Ascending aorta (tissue), 2 donors: ENCODE data around the gene KRTAP4-16. TPM values are rescaled to one million over a fixed set of nuclear protein-coding genes. Genes with fewer than 3 reads are reported as not detected.
"Not testable (repeated sequence)": the region's sequence is repeated elsewhere in the genome, so short reads cannot be mapped to it uniquely, and the experiment has no call there.

Source experiments
- DNase-seq, 2 donors: peaks; one replicate each; pipeline ENCODE4 v3.0.0-alpha.2; 2019; ENCODE audit warnings: low spot score in 2 of 2
- H3K27ac ChIP-seq, 2 donors: fragments of 200-600 bp; sonication (generic); one replicate each; pipeline ENCODE4 v1.5.1; 2016 to 2017; ENCODE audit warnings: mild to moderate bottlenecking in 1 of 2
- H3K27me3 ChIP-seq: fragments of 200-600 bp; sonication (generic); one replicate; pipeline ENCODE4 v1.5.1; 2017
- H3K36me3 ChIP-seq, 2 donors: fragments of 200-600 bp; sonication (generic); one replicate each; pipeline ENCODE4 v1.5.1; 2016
- H3K4me1 ChIP-seq, 2 donors: fragments of 200-600 bp; sonication (generic); one replicate each; pipeline ENCODE4 v1.5.1; 2016 to 2017; ENCODE audit warnings: mild to moderate bottlenecking in 1 of 2
- H3K4me3 ChIP-seq, 2 donors: fragments of 200-600 bp; sonication (generic); one replicate each; pipeline ENCODE4 v1.5.1; 2016 to 2017; ENCODE audit warnings: mild to moderate bottlenecking in 1 of 2
- H3K9me3 ChIP-seq, 2 donors: fragments of 200-600 bp; sonication (generic); one replicate each; pipeline ENCODE4 v1.5.1; 2016
- CTCF ChIP-seq, 3 experiments: fragments of 200-600 bp in 2 of 3; fragments of 450-650 bp in 1 of 3; sonication (generic) in 2 of 3; IDR thresholded peaks; one replicate each; pipeline ENCODE4 v1.5.1; 2016 to 2019; ENCODE audit warnings: antibody characterized with exemption in 3 of 3, mild to moderate bottlenecking in 1 of 3, moderate library complexity in 1 of 3
- intact Hi-C: fragments of 100-400 bp; cut with DNase I; formaldehyde crosslinking; loops from one replicate; pipeline ENCODE4 v1.15.1; 2023
- total RNA-seq: library from RNA; depleted of rRNA; stranded (reverse); fragments of >200 nt; gene quantifications from one replicate; pipeline ENCODE4 v1.1.0, GENCODE V29; 2016

KRTAP4-16 gene
- total RNA-seq, 1 donor from 2014 or later, result not detected

DNA sequence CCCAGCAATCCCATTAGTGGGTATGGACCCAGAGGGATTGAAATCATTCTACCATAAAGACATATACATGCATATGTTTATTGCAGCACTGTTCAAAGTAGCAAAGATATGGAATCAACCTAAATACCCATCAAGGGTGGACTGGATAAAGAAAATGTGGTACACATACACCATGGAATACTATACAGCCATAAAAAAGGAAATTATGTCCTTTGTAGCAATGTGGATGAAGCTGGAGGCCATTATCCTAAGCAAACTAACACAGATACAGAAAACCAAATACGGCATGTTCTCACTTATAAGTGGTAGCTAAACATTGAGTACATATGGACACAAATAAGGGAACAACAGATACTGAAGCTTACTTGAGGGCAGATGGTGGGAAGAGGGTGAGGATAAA is 44.5 kb downstream of the KRTAP4-16 start:
- Histone ChIP-seq H3K4me3 (no peak overlapping the region), H3K4me1 (peaks cover 9 to 10% of the 10 kb centered on the region in 2 donors), H3K36me3 (no peaks in the 10 kb centered on the region), H3K27ac (no peak overlapping the region), H3K9me3 (peaks cover 0 to 3% of the 10 kb centered on the region in 2 donors), H3K27me3 (no peaks in the 10 kb centered on the region)
- intact Hi-C loops, result no loop called here
- no peak for TF ChIP-seq CTCF (IDR thresholded peaks at IDR 0.05)
- no peak for DNase-seq

- H3K4me3 ChIP-seq, H3K27me3 ChIP-seq, H3K4me1 ChIP-seq, H3K27ac ChIP-seq, DNase-seq, intact Hi-C loops, H3K36me3 ChIP-seq, H3K9me3 ChIP-seq: not testable (repeated sequence)
Observed at GRCh38 chr17:41055130-41055529, 46.9 kb downstream of the KRTAP4-16 start, which contains the start of gene KRTAP2-2. Gene KRTAP2-2 (minus strand): TSS chr17:41055230. CDS start chr17:41055211, 19 bp downstream.

DNA sequence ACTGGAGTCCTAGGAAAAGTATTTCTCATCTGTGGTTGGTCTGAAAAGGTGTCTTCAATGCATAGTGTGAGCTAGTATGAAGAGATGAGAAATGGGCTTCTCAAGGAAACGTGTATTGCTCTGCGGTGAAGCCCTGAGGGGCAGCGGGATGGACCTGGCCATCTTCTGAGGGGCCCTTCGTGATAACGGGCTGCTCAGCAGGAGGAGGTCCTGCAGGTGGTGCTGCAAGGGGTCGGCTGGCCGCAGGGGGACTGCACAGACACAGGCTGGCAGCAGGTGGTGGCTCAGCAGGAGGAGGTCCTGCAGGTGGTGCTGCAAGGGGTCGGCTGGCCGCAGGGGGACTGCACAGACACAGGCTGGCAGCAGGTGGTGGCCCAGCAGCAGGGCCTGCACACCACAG is 47.5 kb downstream of the KRTAP4-16 start:
- DNase-seq, intact Hi-C loops, H3K9me3 ChIP-seq, H3K27ac ChIP-seq, H3K4me3 ChIP-seq, H3K27me3 ChIP-seq, H3K36me3 ChIP-seq, H3K4me1 ChIP-seq: not testable (repeated sequence)

DNA sequence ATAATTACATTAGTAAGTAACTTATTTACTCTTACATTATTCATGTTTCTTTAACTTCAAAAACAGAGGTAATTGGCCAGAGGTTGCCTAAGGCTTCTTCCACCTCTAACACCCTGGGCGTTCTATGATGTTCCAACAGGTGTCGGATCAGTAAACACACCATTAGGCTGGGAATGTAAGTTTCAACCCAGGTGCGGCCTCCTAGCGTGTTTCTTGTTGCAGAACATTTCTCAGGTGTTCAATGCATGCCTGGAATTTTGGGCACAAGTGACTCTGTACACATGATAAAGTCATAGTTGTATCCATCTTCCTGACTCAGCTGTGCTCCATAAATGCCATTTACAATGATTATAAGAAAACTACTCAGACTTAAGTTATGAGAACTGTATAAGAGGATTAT is 48.0 kb downstream of the KRTAP4-16 start:
- intact Hi-C loops, result no loop called here
- peaks cover 0 to 3% of the 10 kb centered on the region in 2 donors for H3K9me3 ChIP-seq
- no peaks in the 10 kb centered on the region for H3K36me3 ChIP-seq
- DNase-seq, result no peak
- no peak for TF ChIP-seq CTCF (IDR thresholded peaks at IDR 0.05)
- H3K4me1 ChIP-seq, result no peaks in the 10 kb centered on the region
- H3K4me3 ChIP-seq, result no peak overlapping the region
- H3K27me3 ChIP-seq, result no peaks in the 10 kb centered on the region
- H3K27ac ChIP-seq, result no peak overlapping the region

DNA sequence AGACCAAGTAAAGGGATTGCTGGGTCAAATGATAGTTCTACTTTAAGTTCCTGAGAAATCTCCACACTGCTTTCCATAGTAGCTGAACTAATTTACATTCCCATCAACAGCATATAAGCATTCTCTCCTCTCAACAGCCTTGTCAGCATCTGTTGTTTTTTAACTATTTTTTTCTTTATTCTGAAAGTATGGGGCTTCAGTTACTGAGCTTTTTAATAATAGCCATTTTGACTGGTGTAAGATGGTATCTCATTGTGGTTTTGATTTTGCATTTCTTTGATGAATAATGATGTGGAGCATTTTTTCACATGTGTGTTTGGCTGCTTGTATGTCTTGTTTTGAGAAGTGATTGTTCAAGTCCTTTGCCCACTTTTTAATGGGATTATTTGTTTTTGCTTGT is 49.4 kb downstream of the KRTAP4-16 start:
- intact Hi-C loops, result no loop called here
- Histone ChIP-seq H3K27me3 (no peaks in the 10 kb centered on the region), H3K9me3 (peaks cover 0 to 3% of the 10 kb centered on the region in 2 donors), H3K36me3 (no peaks in the 10 kb centered on the region), H3K4me1 (no peaks in the 10 kb centered on the region), H3K27ac (no peak overlapping the region), H3K4me3 (no peak overlapping the region)
- DNase-seq, result no peak
- no peak for TF ChIP-seq CTCF (IDR thresholded peaks at IDR 0.05)

Other genes with a start within 250 kb of the KRTAP4-16 start
- gene KRT12, start 235.0 kb downstream of the KRTAP4-16 start, total RNA-seq, result not detected
- gene KRT20, start 217.0 kb downstream of the KRTAP4-16 start, total RNA-seq, result not detected
- gene KRT23, start 164.6 kb downstream of the KRTAP4-16 start, total RNA-seq, result not detected
- gene KRT39, start 135.3 kb downstream of the KRTAP4-16 start, total RNA-seq, result not detected
- gene KRT40, start 117.9 kb downstream of the KRTAP4-16 start, total RNA-seq, result not detected
- not detected for gene KRTAP3-3, start 108.0 kb downstream of the KRTAP4-16 start, total RNA-seq
- not detected for gene KRTAP3-2, start 102.3 kb downstream of the KRTAP4-16 start, total RNA-seq
- not detected for gene KRTAP3-1, start 93.1 kb downstream of the KRTAP4-16 start, total RNA-seq
- not detected for gene KRTAP1-5, start 75.0 kb downstream of the KRTAP4-16 start, total RNA-seq
- not detected for gene KRTAP1-4, start 72.0 kb downstream of the KRTAP4-16 start, total RNA-seq
- gene KRTAP1-3, start 67.3 kb downstream of the KRTAP4-16 start, total RNA-seq, result not detected
- not detected for gene KRTAP1-1, start 60.8 kb downstream of the KRTAP4-16 start, total RNA-seq
- not detected for gene KRTAP2-1, start 54.9 kb downstream of the KRTAP4-16 start, total RNA-seq
- gene KRTAP2-2, start 47.0 kb downstream of the KRTAP4-16 start, total RNA-seq, result not detected
- gene KRTAP2-3, start 42.1 kb downstream of the KRTAP4-16 start, total RNA-seq, result not detected
- not detected for gene KRTAP2-4, start 36.3 kb downstream of the KRTAP4-16 start, total RNA-seq
- gene KRTAP4-7, start 18.1 kb downstream of the KRTAP4-16 start, total RNA-seq, result not detected
- not detected for gene KRTAP4-8, start 4.1 kb downstream of the KRTAP4-16 start, total RNA-seq
- gene KRTAP4-9, start 3.2 kb upstream of the KRTAP4-16 start, total RNA-seq, result not detected
- gene KRTAP4-11, start 16.2 kb upstream of the KRTAP4-16 start, total RNA-seq, result not detected
- not detected for gene KRTAP4-12, start 22.0 kb upstream of the KRTAP4-16 start, total RNA-seq
- gene KRTAP4-6, start 38.3 kb upstream of the KRTAP4-16 start, total RNA-seq, result not detected
- not detected for gene KRTAP4-5, start 47.6 kb upstream of the KRTAP4-16 start, total RNA-seq
- gene KRTAP4-4, start 58.5 kb upstream of the KRTAP4-16 start, total RNA-seq, result not detected
- not detected for gene KRTAP4-3, start 66.0 kb upstream of the KRTAP4-16 start, total RNA-seq
- not detected for gene KRTAP4-2, start 76.0 kb upstream of the KRTAP4-16 start, total RNA-seq
- gene KRTAP4-1, start 82.7 kb upstream of the KRTAP4-16 start, total RNA-seq, result not detected
- not detected for gene KRTAP9-1, start 87.7 kb upstream of the KRTAP4-16 start, total RNA-seq
- gene KRTAP9-2, start 124.4 kb upstream of the KRTAP4-16 start, total RNA-seq, result not detected
- not detected for gene KRTAP9-3, start 130.2 kb upstream of the KRTAP4-16 start, total RNA-seq
- not detected for gene KRTAP9-8, start 135.8 kb upstream of the KRTAP4-16 start, total RNA-seq
- gene KRTAP9-4, start 147.5 kb upstream of the KRTAP4-16 start, total RNA-seq, result not detected
- not detected for gene KRTAP9-9, start 153.2 kb upstream of the KRTAP4-16 start, total RNA-seq
- gene KRTAP9-6, start 163.2 kb upstream of the KRTAP4-16 start, total RNA-seq, result not detected
- gene KRTAP9-7, start 173.5 kb upstream of the KRTAP4-16 start, total RNA-seq, result not detected
- gene KRTAP29-1, start 200.6 kb upstream of the KRTAP4-16 start, total RNA-seq, result not detected
- gene KRTAP16-1, start 207.1 kb upstream of the KRTAP4-16 start, total RNA-seq, result not detected
- gene KRTAP17-1, start 213.5 kb upstream of the KRTAP4-16 start, total RNA-seq, result not detected
- not detected for gene KRT33A, start 248.6 kb upstream of the KRTAP4-16 start, total RNA-seq